GM18502 (cell line): ENCODE data around the gene C19orf85.

Source experiments
- ATAC-seq: cut with Tn5 transposase; IDR thresholded peaks from one replicate; pipeline ENCODE4 v1.9.1; 2021; ENCODE audit warnings: mild to moderate bottlenecking; ENCODE audit not compliant: unreplicated experiment, poor library complexity

Gene C19orf85

GRCh38 chr19:55419624-55420236, 44.8 kb downstream of the C19orf85 start:
- ATAC-seq = no peak

- no peak for ATAC-seq
Measured at GRCh38 chr19:55419103-55419502, 45.4 kb downstream of the C19orf85 start.

- no peak for ATAC-seq
Measured at GRCh38 chr19:55418185-55418584, 46.4 kb downstream of the C19orf85 start.
